ENCODE measurements around the gene SRGAP1.

GRCh38 chr12:63907561-63907960 is 63.1 kb downstream of the SRGAP1 start:
- no peak for TF ChIP-seq CTCF (optimal IDR thresholded peaks at IDR 0.05 in 1 of 3, IDR thresholded peaks at IDR 0.05 in 1 of 3, conservative IDR thresholded peaks at IDR 0.05 in 1 of 3; ENCODE audit: extremely low read depth in 1 of 3, insufficient read depth in 2 of 3, low read length in 3 of 3)
- TF ChIP-seq EZH2 (IDR thresholded peaks at IDR 0.05; ENCODE audit: low read length): no peak
